ENCODE data around the gene C1QTNF7.

Gene C1QTNF7

DNA sequence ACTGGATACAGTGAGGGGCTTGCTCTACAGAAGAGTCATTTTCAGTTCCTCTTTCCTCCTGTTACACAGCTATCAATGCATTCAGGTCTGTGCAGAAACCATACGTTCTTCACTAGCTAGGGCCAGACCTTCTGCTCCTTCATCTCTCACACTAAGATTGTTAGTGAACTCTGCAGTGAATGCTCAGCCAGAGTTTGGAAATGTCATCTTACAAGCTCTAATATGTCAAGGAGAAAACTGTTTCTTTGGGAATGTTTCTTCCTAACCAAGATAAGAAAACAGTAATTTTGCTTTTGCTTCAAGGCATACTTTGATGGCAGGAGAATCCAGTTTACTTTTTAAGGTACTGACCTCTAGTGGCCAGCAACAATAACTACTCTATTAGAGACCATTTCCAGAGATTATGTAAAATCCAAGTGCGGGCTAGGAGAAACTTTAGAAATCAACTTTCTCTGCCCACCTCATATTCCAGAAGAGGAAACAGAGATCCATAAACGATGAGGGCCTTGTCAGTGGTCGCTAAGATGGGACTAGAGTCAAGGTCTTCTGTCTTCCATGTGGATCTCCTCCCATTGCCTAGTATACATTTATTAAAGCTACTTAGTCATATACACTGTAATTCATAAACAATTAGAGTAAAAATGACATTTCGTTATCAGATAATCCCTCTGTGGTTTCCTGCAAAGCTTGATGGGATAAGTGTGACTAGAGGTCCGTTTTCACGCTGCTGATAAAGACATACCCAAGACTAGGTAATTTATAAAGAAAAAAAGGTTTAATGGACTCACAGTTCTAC lies 29.8 kb downstream of the C1QTNF7 start:
- peak; percentile 51 for DNase-seq (ENCODE audit: low read depth)

GRCh38 chr4:15458616-15459015 lies 30.8 kb downstream of the C1QTNF7 start:
- DNase-seq (ENCODE audit: low read depth) = no peak

DNA sequence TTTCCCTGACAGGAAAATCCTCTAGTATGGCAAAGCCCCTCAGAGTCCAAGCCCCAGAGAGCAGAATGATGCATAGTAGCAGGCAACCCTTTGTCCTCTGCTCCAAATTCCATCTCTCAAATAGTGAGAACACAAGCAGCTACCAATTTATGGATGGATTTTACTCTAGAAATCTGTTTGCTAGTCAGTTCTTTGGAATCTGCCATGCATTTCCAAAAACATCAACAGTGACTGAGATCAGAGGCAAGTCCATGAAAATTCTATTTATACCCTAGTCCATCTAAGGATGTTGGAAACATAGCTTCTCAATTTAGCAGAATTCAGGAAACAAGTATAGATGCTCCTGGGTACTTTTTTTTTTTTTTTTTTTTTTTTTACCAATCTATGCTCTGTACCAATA lies 31.9 kb downstream of the C1QTNF7 start:
- no peak for DNase-seq (ENCODE audit: low read depth)

- no peak for DNase-seq (ENCODE audit: low read depth)
These were observed 38.8 kb downstream of the C1QTNF7 start for GRCh38 chr4:15466596-15466995.

- peak; percentile 61 for DNase-seq (ENCODE audit: low read depth)
These were observed 41.7 kb downstream of the C1QTNF7 start, which contains the start of gene CC2D2A for GRCh38 chr4:15469402-15470127. Gene CC2D2A (plus strand): TSS chr4:15469882. CDS start chr4:15475933, 6,051 bp downstream.

DNA sequence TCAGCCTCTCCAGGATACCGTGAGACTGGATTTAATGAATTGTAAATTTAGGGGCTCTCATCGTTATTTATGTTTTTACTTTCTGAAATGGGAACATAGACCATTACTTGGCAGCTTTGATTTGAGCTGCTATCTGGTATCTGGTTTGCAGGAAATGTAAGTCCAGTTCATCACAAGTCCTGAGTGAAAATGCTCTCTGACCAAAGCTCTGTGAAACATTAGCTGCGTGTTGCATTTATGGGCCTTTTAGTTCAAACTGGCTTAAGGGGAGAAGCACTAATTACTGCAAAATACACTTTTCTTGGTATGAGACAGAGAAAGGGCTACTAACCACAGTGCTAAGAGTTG lies 42.3 kb downstream of the C1QTNF7 start:
- DNase-seq (ENCODE audit: low read depth) = no peak

DNA sequence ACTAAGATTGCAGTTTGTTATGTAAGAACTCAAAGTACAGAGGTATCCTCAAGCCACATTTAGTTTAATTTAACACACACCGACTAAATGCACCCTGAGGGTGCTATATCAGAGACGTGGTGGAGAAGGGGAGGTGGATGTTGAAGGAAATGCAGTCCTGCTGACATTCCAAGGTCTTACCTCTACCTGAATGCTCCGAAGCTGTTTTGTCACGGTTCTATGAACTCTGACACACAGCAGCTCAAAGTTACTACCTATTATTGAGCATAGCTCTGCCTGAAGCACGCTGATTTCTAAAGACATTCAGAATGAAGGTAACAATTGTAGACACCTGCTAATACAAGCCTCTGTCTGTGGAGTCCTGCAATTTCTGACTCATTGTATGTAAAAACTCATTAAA lies 48.6 kb downstream of the C1QTNF7 start:
- DNase-seq (ENCODE audit: low read depth) = no peak

DNA sequence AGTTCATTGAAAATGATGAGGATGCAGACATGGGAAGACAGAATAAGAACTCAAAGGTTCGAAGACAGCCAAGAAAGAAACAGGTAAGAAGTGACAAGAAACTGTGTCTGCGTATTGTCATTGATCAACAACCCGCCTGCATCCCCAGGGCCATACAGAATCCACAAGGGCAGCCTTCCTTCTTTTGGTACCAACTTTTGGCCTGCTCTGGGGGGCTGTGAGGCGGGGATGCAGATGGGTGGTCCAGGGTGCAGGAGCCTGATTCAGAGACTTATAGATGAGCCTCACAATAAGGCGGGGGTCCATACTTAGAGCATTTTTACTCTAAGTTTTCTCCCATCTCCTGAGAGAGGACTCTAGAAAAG lies 50.9 kb downstream of the C1QTNF7 start:
- no peak for DNase-seq (ENCODE audit: low read depth)

GRCh38 chr4:15479089-15479912 lies 51.5 kb downstream of the C1QTNF7 start:
- peak; percentile 86 for DNase-seq (ENCODE audit: low read depth)

GRCh38 chr4:15479913-15480185 lies 52.0 kb downstream of the C1QTNF7 start:
- no peak for DNase-seq (ENCODE audit: low read depth)

- no peak for DNase-seq (ENCODE audit: low read depth)
These were observed 54.3 kb downstream of the C1QTNF7 start for GRCh38 chr4:15481961-15482745.

GRCh38 chr4:15482842-15483241 lies 55.0 kb downstream of the C1QTNF7 start:
- DNase-seq (ENCODE audit: low read depth) = no peak

DNA sequence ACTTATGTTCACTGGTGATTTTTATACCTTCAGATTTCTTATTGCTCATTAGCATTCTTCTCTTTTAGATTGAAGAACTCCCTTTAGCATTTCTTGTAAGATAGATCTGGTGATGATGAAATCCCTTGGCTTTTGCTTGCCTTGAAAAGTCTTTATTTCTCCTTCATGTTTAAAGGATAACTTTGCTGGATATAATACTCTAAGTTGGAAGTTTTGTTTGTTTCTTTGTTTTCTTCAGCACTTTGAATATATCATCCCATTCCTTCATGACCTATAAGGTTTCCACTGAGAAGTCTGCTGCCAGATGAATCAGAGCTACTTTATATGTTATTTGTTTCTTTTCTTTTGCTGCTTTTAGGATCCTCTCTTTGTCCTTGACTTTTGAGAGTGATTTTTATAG lies 60.3 kb downstream of the C1QTNF7 start:
- no peak for DNase-seq (ENCODE audit: low read depth)

DNA sequence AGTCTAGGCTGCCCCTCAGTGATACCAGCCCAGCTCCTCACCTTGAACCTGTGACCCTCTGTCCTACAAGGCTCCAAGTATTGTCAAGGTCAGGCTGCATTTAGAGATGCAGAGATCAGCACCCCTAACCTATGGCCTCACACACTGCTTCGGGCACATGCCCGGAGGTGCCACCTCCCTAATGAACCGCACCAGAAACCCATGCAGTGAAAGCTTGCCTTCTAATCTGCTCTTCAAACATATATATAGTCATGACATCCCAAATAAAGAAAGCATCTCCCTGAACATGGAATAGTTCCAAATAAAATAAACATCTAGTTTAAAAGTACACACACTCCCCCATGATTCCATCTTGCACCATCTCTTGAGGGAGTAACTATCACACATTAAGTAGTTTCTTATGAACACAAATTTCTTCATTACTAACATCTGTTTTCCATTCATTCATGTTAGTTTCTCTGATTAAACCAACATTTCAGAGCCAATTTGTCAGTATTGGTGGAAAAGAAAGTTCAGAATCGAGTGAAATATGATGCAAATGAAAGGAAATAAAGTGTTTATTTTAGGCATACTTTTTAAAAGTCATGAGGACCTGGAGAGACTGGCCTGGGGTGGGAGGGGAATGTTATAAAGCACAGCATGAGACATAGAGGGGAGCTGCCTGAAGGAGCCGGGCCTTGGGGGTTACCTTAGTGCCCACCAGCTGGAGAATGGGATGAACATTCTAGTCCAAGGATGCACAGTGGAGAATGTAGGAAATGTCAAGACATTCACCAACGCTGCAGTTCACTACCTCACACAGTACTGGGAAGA lies 61.0 kb downstream of the C1QTNF7 start:
- DNase-seq (ENCODE audit: low read depth) = peak; percentile 96

GRCh38 chr4:15489551-15489950 lies 61.7 kb downstream of the C1QTNF7 start:
- no peak for DNase-seq (ENCODE audit: low read depth)

- no peak for DNase-seq (ENCODE audit: low read depth)
These were observed 65.6 kb downstream of the C1QTNF7 start for GRCh38 chr4:15493411-15493810.

- no peak for DNase-seq (ENCODE audit: low read depth)
These were observed 67.8 kb downstream of the C1QTNF7 start for GRCh38 chr4:15495621-15496020.
